ENCODE data around the gene INSRR.

Gene INSRR

DNA sequence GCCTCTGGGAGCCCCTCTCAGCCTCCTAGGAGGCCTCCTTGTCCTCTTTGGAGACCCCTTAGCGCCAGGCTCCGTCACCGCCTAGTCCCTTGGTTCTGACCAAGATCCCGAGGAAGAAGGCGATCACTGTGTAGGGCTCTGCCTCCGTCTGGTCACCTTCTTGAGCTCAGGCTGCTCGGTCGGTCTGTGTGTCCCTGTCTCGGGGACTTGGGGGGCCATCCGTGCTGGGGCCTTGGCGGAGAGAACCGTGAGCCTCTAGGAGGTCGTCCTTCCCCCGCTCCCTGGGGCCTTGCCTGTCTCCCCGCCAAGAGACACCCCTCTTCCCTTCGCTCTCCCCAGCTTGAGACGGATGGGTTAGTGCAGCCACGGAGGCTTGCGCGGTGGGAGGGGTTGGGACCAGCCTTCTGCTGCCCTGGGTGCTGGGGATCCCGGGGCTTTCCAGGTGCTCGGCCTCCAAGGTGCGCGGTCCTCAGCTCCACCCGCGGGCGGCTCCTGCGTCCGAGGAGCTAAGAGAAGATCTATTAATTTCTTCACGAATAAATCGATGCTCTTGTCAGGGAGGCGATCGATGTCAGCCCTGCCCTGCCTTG is 701 bp upstream of the INSRR start:
- no peak overlapping the region for H3K4me3 ChIP-seq (ENCODE audit: low read depth, low read length)
- TF ChIP-seq, protein P1, sequence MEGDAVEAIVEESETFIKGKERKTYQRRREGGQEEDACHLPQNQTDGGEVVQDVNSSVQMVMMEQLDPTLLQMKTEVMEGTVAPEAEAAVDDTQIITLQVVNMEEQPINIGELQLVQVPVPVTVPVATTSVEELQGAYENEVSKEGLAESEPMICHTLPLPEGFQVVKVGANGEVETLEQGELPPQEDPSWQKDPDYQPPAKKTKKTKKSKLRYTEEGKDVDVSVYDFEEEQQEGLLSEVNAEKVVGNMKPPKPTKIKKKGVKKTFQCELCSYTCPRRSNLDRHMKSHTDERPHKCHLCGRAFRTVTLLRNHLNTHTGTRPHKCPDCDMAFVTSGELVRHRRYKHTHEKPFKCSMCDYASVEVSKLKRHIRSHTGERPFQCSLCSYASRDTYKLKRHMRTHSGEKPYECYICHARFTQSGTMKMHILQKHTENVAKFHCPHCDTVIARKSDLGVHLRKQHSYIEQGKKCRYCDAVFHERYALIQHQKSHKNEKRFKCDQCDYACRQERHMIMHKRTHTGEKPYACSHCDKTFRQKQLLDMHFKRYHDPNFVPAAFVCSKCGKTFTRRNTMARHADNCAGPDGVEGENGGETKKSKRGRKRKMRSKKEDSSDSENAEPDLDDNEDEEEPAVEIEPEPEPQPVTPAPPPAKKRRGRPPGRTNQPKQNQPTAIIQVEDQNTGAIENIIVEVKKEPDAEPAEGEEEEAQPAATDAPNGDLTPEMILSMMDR (IDR thresholded peaks at IDR 0.05; ENCODE audit: borderline replicate concordance, insufficient read depth, low read depth, low read length) = no peak

DNA sequence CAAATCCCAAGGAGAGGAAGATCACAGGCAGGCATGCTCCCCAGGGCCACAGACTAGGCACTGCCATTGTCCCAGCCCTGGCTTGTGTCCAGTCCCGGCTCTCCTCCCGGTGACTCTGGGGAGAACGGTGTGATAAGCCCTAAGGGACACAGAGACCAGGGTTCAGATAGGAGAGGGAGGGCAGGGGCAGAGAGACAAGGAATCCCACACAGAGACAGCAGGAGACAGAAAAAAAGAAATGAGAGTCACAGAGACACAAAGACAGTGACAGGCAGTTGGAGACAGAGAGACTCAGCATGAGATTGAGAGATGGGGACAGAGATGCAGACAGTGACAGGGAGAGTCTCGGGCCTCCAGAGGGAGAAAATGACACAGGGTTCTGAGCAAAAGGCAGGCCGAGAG is 361 bp downstream of the INSRR start:
- H3K4me3 ChIP-seq (ENCODE audit: low read depth, low read length) = no peak overlapping the region
- TF ChIP-seq, protein P1 (IDR thresholded peaks at IDR 0.05; ENCODE audit: borderline replicate concordance, insufficient read depth, low read depth, low read length) = no peak

DNA sequence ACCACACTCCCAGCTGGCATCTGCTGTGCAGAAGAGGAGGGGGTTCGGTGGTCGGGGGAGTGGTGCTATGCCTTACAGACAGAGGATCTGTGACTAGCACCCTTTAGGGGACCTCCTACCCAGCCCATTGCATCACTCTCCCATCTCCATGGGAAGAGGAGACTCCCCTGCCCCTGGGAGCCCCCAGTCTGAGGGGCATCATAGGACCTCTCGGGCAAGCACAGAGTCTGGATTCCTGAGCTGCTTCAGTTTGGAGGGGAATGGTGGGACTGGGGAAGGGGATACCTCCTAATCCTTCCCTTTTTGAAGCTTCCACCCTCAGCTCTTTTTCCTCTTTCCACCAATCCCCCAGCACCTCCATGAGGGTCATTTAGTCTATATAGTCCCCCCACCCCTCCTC is 1.4 kb downstream of the INSRR start:
- no peak overlapping the region for H3K4me3 ChIP-seq (ENCODE audit: low read depth, low read length)
- TF ChIP-seq, protein P1 (IDR thresholded peaks at IDR 0.05; ENCODE audit: borderline replicate concordance, insufficient read depth, low read depth, low read length) = no peak

DNA sequence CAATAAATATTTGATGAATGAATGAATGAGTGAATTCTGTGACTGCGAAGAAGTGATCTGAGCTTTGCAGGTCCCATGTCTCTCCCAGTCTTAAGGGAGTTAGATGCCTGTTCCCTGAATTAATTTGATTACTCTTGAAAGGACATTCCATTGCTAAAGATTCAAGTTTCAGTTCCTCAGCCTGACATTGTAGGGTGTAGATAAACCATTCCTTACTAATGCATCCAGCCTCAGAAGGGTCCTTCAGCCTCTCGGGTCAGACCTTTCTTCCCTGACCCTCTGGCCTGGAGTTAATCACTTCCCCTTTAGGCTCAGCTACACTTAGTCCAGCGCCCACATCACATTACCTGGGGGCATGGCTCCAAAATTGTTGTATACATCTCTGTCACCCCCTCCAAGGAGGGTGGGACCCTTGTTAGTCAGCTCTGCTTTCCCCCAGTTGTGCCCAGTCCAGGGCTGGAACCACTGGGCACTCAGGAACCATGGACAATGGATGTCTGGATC is 2.6 kb downstream of the INSRR start:
- no peak overlapping the region for H3K4me3 ChIP-seq (ENCODE audit: low read depth, low read length)
- TF ChIP-seq, protein P1 (IDR thresholded peaks at IDR 0.05; ENCODE audit: borderline replicate concordance, insufficient read depth, low read depth, low read length) = no peak

DNA sequence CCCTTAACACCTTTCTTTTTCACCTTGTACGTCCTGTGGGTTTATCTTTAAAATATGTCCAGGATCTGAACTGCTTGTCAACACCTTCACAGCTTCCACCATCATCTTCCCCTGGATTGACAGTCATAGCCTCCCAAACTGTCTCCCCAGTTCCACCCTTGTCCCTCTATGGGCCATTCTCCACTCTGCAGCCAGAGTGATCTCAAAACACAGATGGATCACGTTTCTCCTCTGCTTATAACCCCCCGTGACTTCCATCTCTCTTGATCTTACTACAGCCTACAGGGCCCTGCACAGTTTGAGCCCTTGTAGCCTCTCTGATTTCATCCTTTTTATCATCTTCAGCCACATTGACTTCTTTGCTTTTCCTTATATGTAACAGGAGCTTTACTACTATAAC is 4.3 kb downstream of the INSRR start:
- TF ChIP-seq, protein P1 (IDR thresholded peaks at IDR 0.05; ENCODE audit: borderline replicate concordance, insufficient read depth, low read depth, low read length) = no peak

DNA sequence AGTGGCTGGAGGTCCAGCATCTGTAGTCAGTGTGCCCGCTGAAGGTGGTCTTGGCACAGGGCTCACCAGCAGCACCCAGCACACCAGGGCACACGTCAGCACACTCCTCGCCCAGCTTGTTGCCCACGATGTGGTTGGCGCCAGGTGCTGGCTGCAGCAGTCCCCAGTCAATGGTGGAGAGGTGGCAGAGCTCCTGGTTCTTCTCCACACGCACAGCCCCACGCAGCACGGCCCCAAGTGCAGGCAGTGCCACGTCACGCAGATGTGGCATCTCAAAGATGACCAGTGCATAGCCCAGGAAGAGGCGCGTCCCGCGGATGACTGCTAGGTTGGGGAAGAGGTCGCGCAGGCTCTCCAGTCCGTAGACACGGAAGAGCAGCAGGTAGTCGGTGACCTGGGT is 5.2 kb downstream of the INSRR start:
- TF ChIP-seq, protein P1 (IDR thresholded peaks at IDR 0.05; ENCODE audit: borderline replicate concordance, insufficient read depth, low read depth, low read length) = no peak
- H3K4me3 ChIP-seq (ENCODE audit: low read depth, low read length) = no peak overlapping the region

More for the DNA sequence above, 4.3 kb downstream of the INSRR start:
- H3K4me3 ChIP-seq (ENCODE audit: low read depth, low read length) = no peak overlapping the region

DNA sequence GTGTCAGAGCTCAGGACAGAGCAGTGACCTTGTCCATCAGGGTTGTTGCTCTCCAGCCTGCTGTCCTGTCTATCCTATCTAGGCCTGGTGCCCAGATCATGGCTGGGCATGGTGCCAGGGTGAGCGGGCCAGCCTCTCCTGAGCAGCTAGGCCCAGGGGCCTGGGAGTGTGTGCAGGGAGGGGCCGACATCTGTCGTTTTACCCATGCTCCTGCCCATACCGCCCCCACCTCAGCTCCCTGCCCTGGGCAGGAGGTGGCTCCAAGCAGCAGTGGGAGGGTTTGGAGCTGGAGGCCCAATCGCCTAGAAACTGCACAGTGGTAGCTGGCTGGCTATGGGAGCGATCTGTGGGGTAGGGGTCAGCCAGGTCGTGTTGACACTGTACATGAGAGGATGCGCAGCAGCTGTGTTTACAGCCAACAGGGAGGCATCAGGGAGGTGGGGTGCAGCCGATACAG is 6.5 kb downstream of the INSRR start:
- no peak overlapping the region for H3K4me3 ChIP-seq (ENCODE audit: low read depth, low read length)
- TF ChIP-seq, protein P1 (IDR thresholded peaks at IDR 0.05; ENCODE audit: borderline replicate concordance, insufficient read depth, low read depth, low read length) = no peak
